Neutrophil (primary cell): Measurements from ENCODE around the gene AFF1.

Experiments used
- H3K27ac ChIP-seq: fragments of 200-600 bp; sonication (generic); 2 replicates; pipeline ENCODE4 v1.5.1; 2016; ENCODE audit warnings: mild to moderate bottlenecking, moderate library complexity
- H3K27me3 ChIP-seq: fragments of 200-600 bp; sonication (generic); 2 replicates; pipeline ENCODE4 v1.6.0; 2016; ENCODE audit warnings: mild to moderate bottlenecking
- H3K36me3 ChIP-seq: fragments of 200-600 bp; sonication (generic); 2 replicates; pipeline ENCODE4 v1.5.1; 2017
- H3K4me1 ChIP-seq, 2 experiments: fragments of 200-600 bp in 1 of 2; sonication (generic) in 1 of 2; 1 replicate in 1 of 2; 2 replicates in 1 of 2; pipeline versions ENCODE4 v1.5.1 to v1.6.1; 2013 to 2016; ENCODE audit warnings: low read depth in 1 of 2, low read length in 1 of 2, mild to moderate bottlenecking in 1 of 2, moderate library complexity in 1 of 2; ENCODE audit not compliant: control insufficient read depth in 1 of 2, insufficient read depth in 1 of 2
- H3K4me3 ChIP-seq, 2 experiments: fragments of 200-600 bp in 1 of 2; sonication (generic) in 1 of 2; 1 replicate in 1 of 2; 2 replicates in 1 of 2; pipeline ENCODE4 v1.5.1; 2013 to 2016; ENCODE audit warnings: low read depth in 1 of 2, low read length in 1 of 2, mild to moderate bottlenecking in 1 of 2, moderate library complexity in 1 of 2
- H3K9me3 ChIP-seq: fragments of 200-600 bp; sonication (generic); 2 replicates; pipeline ENCODE4 v1.5.1; 2016
- TF ChIP-seq, protein P1 (sequence below): fragments of 200-600 bp; sonication (generic); IDR thresholded peaks from 2 replicates; pipeline ENCODE4 v1.5.1; 2016; ENCODE audit warnings: antibody characterized with exemption

AFF1 gene

GRCh38 chr4:87055311-87055710 lies 120.5 kb downstream of the AFF1 start:
- Histone ChIP-seq H3K4me1 (peaks cover 31 to 49% of the 10 kb centered on the region in 2 experiments), H3K27me3 (no peaks in the 10 kb centered on the region), H3K4me3 (no peak overlapping the region), H3K36me3 (peaks cover 4% of the 10 kb centered on the region), H3K9me3 (no peaks in the 10 kb centered on the region), H3K27ac (peak overlapping the region; percentile 59)
- TF ChIP-seq, protein P1, sequence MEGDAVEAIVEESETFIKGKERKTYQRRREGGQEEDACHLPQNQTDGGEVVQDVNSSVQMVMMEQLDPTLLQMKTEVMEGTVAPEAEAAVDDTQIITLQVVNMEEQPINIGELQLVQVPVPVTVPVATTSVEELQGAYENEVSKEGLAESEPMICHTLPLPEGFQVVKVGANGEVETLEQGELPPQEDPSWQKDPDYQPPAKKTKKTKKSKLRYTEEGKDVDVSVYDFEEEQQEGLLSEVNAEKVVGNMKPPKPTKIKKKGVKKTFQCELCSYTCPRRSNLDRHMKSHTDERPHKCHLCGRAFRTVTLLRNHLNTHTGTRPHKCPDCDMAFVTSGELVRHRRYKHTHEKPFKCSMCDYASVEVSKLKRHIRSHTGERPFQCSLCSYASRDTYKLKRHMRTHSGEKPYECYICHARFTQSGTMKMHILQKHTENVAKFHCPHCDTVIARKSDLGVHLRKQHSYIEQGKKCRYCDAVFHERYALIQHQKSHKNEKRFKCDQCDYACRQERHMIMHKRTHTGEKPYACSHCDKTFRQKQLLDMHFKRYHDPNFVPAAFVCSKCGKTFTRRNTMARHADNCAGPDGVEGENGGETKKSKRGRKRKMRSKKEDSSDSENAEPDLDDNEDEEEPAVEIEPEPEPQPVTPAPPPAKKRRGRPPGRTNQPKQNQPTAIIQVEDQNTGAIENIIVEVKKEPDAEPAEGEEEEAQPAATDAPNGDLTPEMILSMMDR, result no peak

- Histone ChIP-seq H3K27ac (no peak overlapping the region), H3K4me1 (peaks cover 31 to 45% of the 10 kb centered on the region in 2 experiments), H3K36me3 (peaks cover 4% of the 10 kb centered on the region), H3K4me3 (no peak overlapping the region), H3K9me3 (no peaks in the 10 kb centered on the region), H3K27me3 (no peaks in the 10 kb centered on the region)
- TF ChIP-seq, protein P1, result no peak
Measured at GRCh38 chr4:87056881-87057280, 122.1 kb downstream of the AFF1 start.

DNA sequence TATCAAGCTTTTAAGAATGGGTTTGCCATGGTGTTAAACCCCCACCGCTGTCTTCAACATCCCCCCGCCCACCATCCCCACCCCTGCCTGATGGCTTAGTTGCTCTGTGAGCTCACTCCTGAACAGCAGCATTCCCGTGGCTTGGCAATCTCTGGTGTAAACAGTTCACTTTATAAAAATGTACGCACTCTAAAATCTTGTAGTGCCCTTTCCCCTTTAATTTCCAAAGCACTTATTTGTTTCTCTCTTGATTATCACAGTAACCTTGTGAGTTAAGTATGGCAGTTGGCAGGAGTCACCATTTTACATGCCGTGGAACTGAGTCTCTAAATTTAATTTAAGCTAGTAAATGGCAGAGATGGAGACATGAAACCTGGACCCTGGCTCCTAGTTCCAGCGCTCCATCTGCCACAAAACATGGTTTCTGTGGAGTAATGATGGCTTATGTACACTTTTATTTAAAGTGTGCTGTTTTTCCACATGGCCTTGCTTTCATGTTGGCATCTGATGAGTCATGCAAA lies 123.1 kb downstream of the AFF1 start:
- TF ChIP-seq, protein P1, result no peak
- Histone ChIP-seq H3K27me3 (no peaks in the 10 kb centered on the region), H3K27ac (peak overlapping the region; percentile 59), H3K36me3 (peaks cover 4% of the 10 kb centered on the region), H3K4me3 (no peak overlapping the region), H3K9me3 (no peaks in the 10 kb centered on the region), H3K4me1 (peaks cover 26 to 40% of the 10 kb centered on the region in 2 experiments)

GRCh38 chr4:87058356-87059073 lies 123.7 kb downstream of the AFF1 start:
- Histone ChIP-seq H3K4me1 (peaks cover 20 to 34% of the 10 kb centered on the region in 2 experiments), H3K27ac (peak overlapping the region; percentile 59)
- TF ChIP-seq, protein P1, result no peak

DNA sequence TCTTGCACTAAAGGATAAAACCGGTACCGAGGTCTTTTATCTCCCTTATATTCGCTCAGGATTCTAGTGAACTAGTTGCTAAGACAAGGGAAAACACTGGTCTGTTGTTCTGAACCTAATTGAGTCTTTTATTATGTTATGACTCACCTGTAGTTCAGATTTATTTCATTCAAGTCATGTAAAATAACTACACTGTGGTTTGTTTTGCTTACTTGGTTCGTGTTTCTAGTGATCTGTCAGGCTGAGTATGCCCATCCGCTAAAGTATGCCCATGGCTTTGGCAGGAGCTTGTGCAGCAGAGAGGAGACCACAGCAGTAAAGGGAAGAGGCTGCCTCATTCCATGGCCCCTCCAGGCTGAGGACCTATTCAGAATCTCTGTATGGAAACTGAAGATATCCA lies 126.1 kb downstream of the AFF1 start:
- Histone ChIP-seq H3K4me1 (peaks cover 0 to 11% of the 10 kb centered on the region in 2 experiments), H3K36me3 (peaks cover 4% of the 10 kb centered on the region), H3K27me3 (no peaks in the 10 kb centered on the region), H3K27ac (peak overlapping the region; percentile 11), H3K9me3 (no peaks in the 10 kb centered on the region), H3K4me3 (no peak overlapping the region)
- TF ChIP-seq, protein P1, result no peak

More at GRCh38 chr4:87058356-87059073, 123.7 kb downstream of the AFF1 start:
- no peaks in the 10 kb centered on the region for H3K9me3 ChIP-seq
- H3K27me3 ChIP-seq, result no peaks in the 10 kb centered on the region
- no peak overlapping the region for H3K4me3 ChIP-seq
- H3K36me3 ChIP-seq, result peaks cover 4% of the 10 kb centered on the region
